ENCODE results near the gene CACNA1C.

The CACNA1C gene

DNA sequence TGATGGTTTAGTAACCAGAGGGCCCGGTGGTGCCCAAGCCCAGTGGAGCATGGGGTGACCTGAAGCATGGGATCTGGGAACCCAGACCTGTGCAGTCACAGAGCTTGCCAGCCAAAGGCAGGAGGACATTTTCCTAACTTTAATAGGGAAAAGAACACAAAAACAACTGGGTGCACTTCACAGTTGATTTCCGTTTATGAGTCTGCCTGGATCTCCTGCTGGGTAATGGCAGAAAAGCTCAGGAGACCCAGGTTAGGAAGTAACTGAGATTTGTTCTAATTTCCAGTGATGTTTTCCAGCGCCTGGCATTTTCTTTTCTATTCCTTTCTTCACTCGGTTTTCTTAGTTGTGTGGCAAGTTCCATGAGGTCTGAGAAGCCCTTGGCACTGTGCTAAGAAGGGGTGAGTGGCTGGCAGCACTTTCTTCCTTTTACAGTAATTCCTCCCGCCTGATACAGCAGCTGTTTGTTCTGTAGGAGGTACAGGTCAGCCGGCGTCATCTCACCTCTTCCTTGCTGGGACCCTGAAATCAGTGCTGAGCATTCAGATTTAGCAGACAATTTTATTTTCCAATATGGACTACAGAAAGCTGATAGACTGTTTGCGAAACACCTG lies 5.1 kb downstream of the CACNA1C start:
- TF ChIP-seq, protein P1, sequence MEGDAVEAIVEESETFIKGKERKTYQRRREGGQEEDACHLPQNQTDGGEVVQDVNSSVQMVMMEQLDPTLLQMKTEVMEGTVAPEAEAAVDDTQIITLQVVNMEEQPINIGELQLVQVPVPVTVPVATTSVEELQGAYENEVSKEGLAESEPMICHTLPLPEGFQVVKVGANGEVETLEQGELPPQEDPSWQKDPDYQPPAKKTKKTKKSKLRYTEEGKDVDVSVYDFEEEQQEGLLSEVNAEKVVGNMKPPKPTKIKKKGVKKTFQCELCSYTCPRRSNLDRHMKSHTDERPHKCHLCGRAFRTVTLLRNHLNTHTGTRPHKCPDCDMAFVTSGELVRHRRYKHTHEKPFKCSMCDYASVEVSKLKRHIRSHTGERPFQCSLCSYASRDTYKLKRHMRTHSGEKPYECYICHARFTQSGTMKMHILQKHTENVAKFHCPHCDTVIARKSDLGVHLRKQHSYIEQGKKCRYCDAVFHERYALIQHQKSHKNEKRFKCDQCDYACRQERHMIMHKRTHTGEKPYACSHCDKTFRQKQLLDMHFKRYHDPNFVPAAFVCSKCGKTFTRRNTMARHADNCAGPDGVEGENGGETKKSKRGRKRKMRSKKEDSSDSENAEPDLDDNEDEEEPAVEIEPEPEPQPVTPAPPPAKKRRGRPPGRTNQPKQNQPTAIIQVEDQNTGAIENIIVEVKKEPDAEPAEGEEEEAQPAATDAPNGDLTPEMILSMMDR (conservative IDR thresholded peaks at IDR 0.05; ENCODE audit: low read depth, low read length) = no peak

GRCh38 chr12:2058837-2059236 lies 6.0 kb downstream of the CACNA1C start:
- TF ChIP-seq, protein P1 (conservative IDR thresholded peaks at IDR 0.05; ENCODE audit: low read depth, low read length) = no peak
- no peak for DNase-seq (ENCODE audit: low read depth)
- no peak overlapping the region for H3K4me3 ChIP-seq (ENCODE audit: low read depth, low read length)

More for the DNA sequence above, 5.1 kb downstream of the CACNA1C start:
- no peak overlapping the region for H3K4me3 ChIP-seq (ENCODE audit: low read depth, low read length)
- DNase-seq (ENCODE audit: low read depth) = no peak

- no peak for DNase-seq (ENCODE audit: low read depth)
- H3K4me3 ChIP-seq (ENCODE audit: low read depth, low read length) = no peak overlapping the region
- TF ChIP-seq, protein P1 (conservative IDR thresholded peaks at IDR 0.05; ENCODE audit: low read depth, low read length) = no peak
These were observed 8.6 kb downstream of the CACNA1C start for GRCh38 chr12:2061402-2061801.

- TF ChIP-seq, protein P1 (conservative IDR thresholded peaks at IDR 0.05; ENCODE audit: low read depth, low read length) = no peak
- peak overlapping the region; percentile 19 for H3K4me3 ChIP-seq (ENCODE audit: low read depth, low read length)
- DNase-seq (ENCODE audit: low read depth) = peak; percentile 84
These were observed 11.3 kb downstream of the CACNA1C start for GRCh38 chr12:2064071-2064507.

DNA sequence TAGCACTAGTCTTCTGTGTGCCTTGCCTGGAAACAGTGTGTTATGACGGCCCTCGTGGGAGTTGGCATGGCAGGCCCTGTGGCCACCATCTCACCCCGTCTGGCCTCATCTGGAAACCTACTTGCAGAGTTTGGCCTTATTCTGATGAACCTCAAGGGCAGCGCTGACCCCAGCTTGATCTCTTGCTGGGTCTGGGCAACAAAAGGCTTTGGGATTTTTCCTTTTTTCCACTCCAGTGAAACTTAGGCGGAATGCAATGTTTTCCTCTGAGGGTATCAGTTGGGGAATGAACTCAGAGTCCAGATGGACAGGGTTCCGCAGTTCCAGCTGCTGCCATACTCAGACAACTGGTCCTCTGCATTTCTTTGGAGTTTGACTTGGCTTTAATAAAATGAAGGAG lies 15.9 kb downstream of the CACNA1C start:
- TF ChIP-seq, protein P1 (conservative IDR thresholded peaks at IDR 0.05; ENCODE audit: low read depth, low read length) = no peak
- no peak overlapping the region for H3K4me3 ChIP-seq (ENCODE audit: low read depth, low read length)
- DNase-seq (ENCODE audit: low read depth) = no peak

DNA sequence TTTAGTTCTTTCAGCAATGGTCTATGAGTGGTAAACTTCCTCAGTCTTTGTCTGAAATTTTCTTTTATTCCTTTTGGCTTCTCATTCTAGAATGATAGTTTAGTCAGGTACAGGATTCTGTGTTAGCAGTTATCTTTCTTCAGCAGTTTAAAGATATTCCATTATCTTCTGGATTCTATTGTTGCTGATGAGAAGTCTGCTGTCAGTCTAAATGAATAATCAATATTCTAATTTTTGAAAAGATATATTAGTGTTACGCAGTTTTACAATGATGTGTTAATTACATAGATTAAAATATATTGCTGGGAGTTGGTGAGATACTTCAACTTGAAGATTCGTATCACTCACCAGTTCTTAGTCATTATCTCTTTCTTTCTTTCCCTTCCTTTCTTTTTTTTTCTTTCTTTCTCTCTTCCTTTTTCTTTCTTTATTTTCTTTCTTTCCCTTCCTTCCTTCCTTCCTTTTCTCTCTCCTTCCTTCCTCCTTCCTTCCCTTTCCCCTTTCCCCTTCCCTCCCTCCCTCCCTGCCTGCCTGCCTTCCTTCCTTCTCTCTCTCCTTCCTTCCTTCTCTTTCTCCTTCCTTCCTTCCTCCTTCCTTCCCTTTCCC lies 17.8 kb downstream of the CACNA1C start:
- no peak for DNase-seq (ENCODE audit: low read depth)

More for the DNA sequence above, 17.8 kb downstream of the CACNA1C start:
- TF ChIP-seq, protein P1 (conservative IDR thresholded peaks at IDR 0.05; ENCODE audit: low read depth, low read length) = no peak
- H3K4me3 ChIP-seq (ENCODE audit: low read depth, low read length) = no peak overlapping the region

Measured in choroid plexus epithelial cell (primary cell).